Liver (tissue), 3 donors: ENCODE measurements around the gene CORO7.

Experiments
- CTCF ChIP-seq: fragments of 150-350 bp; IDR thresholded peaks from 2 replicates; pipeline ENCODE4 v1.5.1; 2017; ENCODE audit warnings: improper control_type of control experiment, low read depth, low read length; ENCODE audit not compliant: missing input control
- TAF1 ChIP-seq: conservative IDR thresholded peaks from 2 replicates; pipeline ENCODE4 v1.6.1; 2016; ENCODE audit warnings: antibody characterized with exemption, mild to moderate bottlenecking
- ZBTB33 ChIP-seq: IDR thresholded peaks from 2 replicates; pipeline ENCODE4 v1.6.1; 2016; ENCODE audit warnings: antibody characterized with exemption
- donor health status: healthy.
- donor health status: healthy.

GRCh38 chr16:4340443-4340842 is 76.0 kb downstream of the CORO7 start:
- TF ChIP-seq TAF1 = no peak
- no peak for TF ChIP-seq ZBTB33
- TF ChIP-seq CTCF = no peak
